Erythroblast (primary cell): ENCODE measurements around the gene TBL2.

Experiments
- GATA1 ChIP-seq: IDR thresholded peaks from 2 replicates; pipeline ENCODE4 v1.6.1; 2011; ENCODE audit warnings: low read depth, mild to moderate bottlenecking, control low read depth, low read length, moderate library complexity
- POLR2A ChIP-seq: IDR thresholded peaks from 2 replicates; pipeline ENCODE4 v1.6.1; 2011; ENCODE audit warnings: mild to moderate bottlenecking, low read length

- TF ChIP-seq POLR2A (no peak), GATA1 (no peak)
Observed at GRCh38 chr7:73623798-73624668, 45.7 kb upstream of the TBL2 start, which contains the start of gene MLXIPL.
